Endothelial cell of umbilical vein (primary cell): ENCODE data around the gene CH25H.

Experiments
- CTCF ChIP-seq, 2 donors: IDR thresholded peaks; 1 replicate in 1 of 2; 2 replicates in 1 of 2; pipeline ENCODE4 v1.5.1; 2011; ENCODE audit warnings: low read length in 2 of 2, mild to moderate bottlenecking in 2 of 2, moderate library complexity in 2 of 2, control low read depth in 1 of 2, inconsistent platforms in 1 of 2, low read depth in 1 of 2; ENCODE audit not compliant: insufficient read depth in 1 of 2; ENCODE audit errors: extremely low read depth in 1 of 2
- EZH2 ChIP-seq: IDR thresholded peaks from 2 replicates; pipeline ENCODE4 v1.6.1; 2012; ENCODE audit warnings: borderline replicate concordance, low read depth, mild to moderate bottlenecking, moderate library complexity, low read length, inconsistent platforms; ENCODE audit not compliant: severe bottlenecking
- FOS ChIP-seq: IDR thresholded peaks from 2 replicates; pipeline ENCODE4 v1.6.1; 2011; ENCODE audit warnings: mild to moderate bottlenecking, low read length, moderate library complexity, borderline replicate concordance; ENCODE audit not compliant: insufficient read depth
- JUN ChIP-seq: IDR thresholded peaks from 2 replicates; pipeline ENCODE4 v1.6.1; 2011; ENCODE audit warnings: borderline replicate concordance, low read depth; ENCODE audit not compliant: insufficient read length, insufficient read depth
- MAX ChIP-seq: IDR thresholded peaks from 2 replicates; pipeline ENCODE4 v1.6.1; 2011; ENCODE audit not compliant: insufficient read depth, insufficient read length
- MYC ChIP-seq: IDR thresholded peaks from one replicate; pipeline ENCODE4 v1.6.1; 2011; ENCODE audit warnings: mild to moderate bottlenecking, low read depth, low read length
- POLR2A ChIP-seq: IDR thresholded peaks from 2 replicates; pipeline ENCODE4 v1.6.1; 2012; ENCODE audit warnings: low read depth, mild to moderate bottlenecking, control low read depth, low read length
- POLR2AphosphoS5 ChIP-seq: IDR thresholded peaks from 2 replicates; pipeline ENCODE4 v1.6.1; 2012; ENCODE audit warnings: low read depth, mild to moderate bottlenecking, control low read depth, low read length, moderate library complexity; ENCODE audit not compliant: insufficient read depth

- TF ChIP-seq CTCF (IDR thresholded peaks at IDR 0.05; ENCODE audit: extremely low read depth in 1 of 2, insufficient read depth in 1 of 2, low read depth in 1 of 2, low read length in 2 of 2) (no peak), POLR2AphosphoS5 (no peak), POLR2A (no peak), MAX (no peak), EZH2 (no peak), FOS (no peak), MYC (no peak), JUN (no peak)
These were observed 21.5 kb downstream of the CH25H start for GRCh38 chr10:89185658-89186057.
